CD14-positive monocyte (primary cell): ENCODE data around the gene CD200. TPM values are rescaled to one million over a fixed set of nuclear protein-coding genes. Genes with fewer than 3 reads are reported as not detected.
A peak's percentile ranks its signal among the peaks of the same experiment; 100 is the strongest.

ENCODE experiments used
- DNase-seq, 3 donors: peaks; one replicate each; pipeline ENCODE4 v3.0.0-alpha.2; 2011 to 2022
- H2AFZ ChIP-seq: 2 replicates; pipeline ENCODE4 v1.6.0; 2012; ENCODE audit warnings: mild to moderate bottlenecking, low read depth, low read length, inconsistent platforms; ENCODE audit not compliant: insufficient read depth, poor library complexity, severe bottlenecking
- H3K27ac ChIP-seq, 2 donors: 1 replicate in 1 of 2; 2 replicates in 1 of 2; pipeline ENCODE4 v1.5.1; 2012 to 2013; ENCODE audit warnings: low read length in 2 of 2, control low read depth in 1 of 2, inconsistent platforms in 1 of 2, low read depth in 1 of 2, mild to moderate bottlenecking in 1 of 2
- H3K27me3 ChIP-seq, 2 donors: one replicate each; pipeline versions ENCODE4 v1.6.0 to v1.6.1; 2011 to 2013; ENCODE audit warnings: low read length in 2 of 2; ENCODE audit not compliant: control insufficient read depth in 2 of 2, insufficient read depth in 2 of 2
- H3K36me3 ChIP-seq, 2 donors: replicated peaks in 1 of 2; 1 replicate in 1 of 2; 2 replicates in 1 of 2; pipeline versions ENCODE4 v1.5.1 to v1.6.1; 2012 to 2013; ENCODE audit warnings: low read length in 2 of 2, control low read depth in 1 of 2, inconsistent platforms in 1 of 2, mild to moderate bottlenecking in 1 of 2; ENCODE audit not compliant: insufficient read depth in 2 of 2, control insufficient read depth in 1 of 2
- H3K4me1 ChIP-seq, 2 donors: 1 replicate in 1 of 2; 2 replicates in 1 of 2; pipeline versions ENCODE4 v1.5.1 to v1.6.1; 2012 to 2013; ENCODE audit warnings: low read length in 2 of 2, control low read depth in 1 of 2, inconsistent platforms in 1 of 2, mild to moderate bottlenecking in 1 of 2, moderate library complexity in 1 of 2; ENCODE audit not compliant: insufficient read depth in 2 of 2, control insufficient read depth in 1 of 2
- H3K4me2 ChIP-seq: replicated peaks from 2 replicates; pipeline ENCODE3; 2012; ENCODE audit warnings: low read length, moderate library complexity, mild to moderate bottlenecking; ENCODE audit not compliant: poor library complexity, severe bottlenecking; ENCODE audit errors: extremely low read depth
- H3K4me3 ChIP-seq, 3 experiments: fragments of 200-600 bp in 1 of 3; sonication (generic) in 1 of 3; replicated peaks in 1 of 3; 1 replicate in 2 of 3; 2 replicates in 1 of 3; pipeline ENCODE4 v1.5.1; 2011 to 2013; ENCODE audit warnings: low read length in 3 of 3, mild to moderate bottlenecking in 3 of 3, control low read depth in 2 of 3, low read depth in 2 of 3, inconsistent platforms in 1 of 3, moderate library complexity in 1 of 3
- H3K79me2 ChIP-seq: 2 replicates; pipeline ENCODE4 v1.6.0; 2012; ENCODE audit warnings: mild to moderate bottlenecking, control low read depth, inconsistent platforms, low read length, moderate library complexity; ENCODE audit not compliant: insufficient read depth
- H3K9ac ChIP-seq: 2 replicates; pipeline ENCODE4 v1.6.0; 2017; ENCODE audit warnings: low read length, mild to moderate bottlenecking; ENCODE audit not compliant: insufficient read depth, poor library complexity, severe bottlenecking
- H3K9me3 ChIP-seq, 2 donors: replicated peaks in 1 of 2; 1 replicate in 1 of 2; 2 replicates in 1 of 2; pipeline versions ENCODE4 v1.5.1 to v1.6.1; 2012 to 2013; ENCODE audit warnings: low read length in 2 of 2, control low read depth in 1 of 2; ENCODE audit not compliant: control insufficient read depth in 1 of 2, insufficient read depth in 1 of 2
- H4K20me1 ChIP-seq: 2 replicates; pipeline ENCODE4 v1.6.0; 2012; ENCODE audit warnings: mild to moderate bottlenecking, low read length, control low read depth, moderate library complexity; ENCODE audit not compliant: insufficient read depth
- H3K27ac Mint-ChIP-seq, 7 donors: one replicate each; pipeline ENCODE4 v1.8.0; 2020; ENCODE audit warnings: mild to moderate bottlenecking in 7 of 7, mixed read lengths in 7 of 7, moderate library complexity in 6 of 7, inconsistent platforms in 2 of 7
- H3K27me3 Mint-ChIP-seq, 3 donors: one replicate each; pipeline ENCODE4 v1.8.0; 2021 to 2022; ENCODE audit warnings: low read depth in 3 of 3, mild to moderate bottlenecking in 3 of 3, mixed read lengths in 3 of 3, moderate library complexity in 3 of 3, inconsistent platforms in 1 of 3
- H3K36me3 Mint-ChIP-seq, 2 donors: one replicate each; pipeline ENCODE4 v1.8.0; 2020; ENCODE audit warnings: mixed read lengths in 2 of 2, inconsistent platforms in 1 of 2, mild to moderate bottlenecking in 1 of 2
- H3K4me1 Mint-ChIP-seq: one replicate; pipeline ENCODE4 v1.8.0; 2020; ENCODE audit warnings: mild to moderate bottlenecking, mixed read lengths
- H3K4me3 Mint-ChIP-seq, 2 donors: one replicate each; pipeline ENCODE4 v1.8.0; 2020; ENCODE audit warnings: mild to moderate bottlenecking in 2 of 2, mixed read lengths in 2 of 2, moderate library complexity in 1 of 2
- H3K9me3 Mint-ChIP-seq, 7 donors: one replicate each; pipeline ENCODE4 v1.8.0; 2020 to 2022; ENCODE audit warnings: mixed read lengths in 7 of 7, mild to moderate bottlenecking in 6 of 7, moderate library complexity in 6 of 7, inconsistent platforms in 2 of 7
- WGBS: methylation state at CpG from one replicate; pipeline ENCODE4 v1.1.5; 2013; ENCODE audit warnings: missing lambda C conversion rate; ENCODE audit not compliant: insufficient coverage; 5-methylcytosine and 5-hydroxymethylcytosine counted together
- intact Hi-C, 2 donors: fragments of 100-400 bp; cut with micrococcal nuclease; formaldehyde crosslinking; loops; one replicate each; pipeline versions ENCODE4 v1.15.0 to v1.15.1; 2023
- polyA plus RNA-seq, 3 donors: library from polyadenylated mRNA; depleted of rRNA in 1 of 3; unstranded in 2 of 3; stranded (reverse) in 1 of 3; fragments of 300-500 nt in 2 of 3; fragments of >200 nt in 1 of 3; fragmentation: Illumina TruSeq in 2 of 3; gene quantifications; 1 replicate in 2 of 3; 2 replicates in 1 of 3; pipeline ENCODE4 v1.2.3, GENCODE V29; 2012 to 2021
- TF ChIP-seq, protein P1 (sequence below): fragments of 200-600 bp; IDR thresholded peaks from one replicate; pipeline ENCODE4 v1.8.0; 2022; ENCODE audit warnings: antibody characterized with exemption, mild to moderate bottlenecking

The CD200 gene
- polyA plus RNA-seq, 3 donors, result 0.12 to 0.13 TPM; not detected in 1

DNA sequence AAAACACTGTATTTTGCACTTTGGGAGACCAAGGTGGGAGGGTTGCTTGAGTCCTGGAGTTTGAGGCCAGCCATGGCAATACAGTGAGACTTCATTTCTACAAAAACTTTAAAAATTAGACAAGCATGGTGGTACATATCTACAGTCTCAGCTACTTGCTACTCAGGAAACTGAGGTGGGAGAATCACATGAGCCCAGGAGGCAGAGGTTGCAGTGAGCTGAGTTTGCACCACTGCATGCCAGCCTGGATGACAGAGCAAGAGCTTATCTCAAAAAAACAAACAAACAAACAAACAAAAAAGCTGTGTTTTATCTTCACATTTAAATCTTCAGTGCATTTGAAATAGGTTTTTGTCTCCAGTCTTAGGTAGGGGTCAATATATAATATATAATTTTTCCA lies 34.2 kb upstream of the CD200 start:
- no peaks in the 10 kb centered on the region for H3K79me2 ChIP-seq
- Mint-ChIP-seq H3K4me1 (peaks cover 16% of the 10 kb centered on the region), H3K36me3 (no peaks in the 10 kb centered on the region), H3K9me3 (peaks cover 0 to 2% (median 0%) of the 10 kb centered on the region in 7 donors), H3K27me3 (peaks cover 0 to 3% (median 0%) of the 10 kb centered on the region in 3 donors), H3K27ac (no peak overlapping the region), H3K4me3 (no peak overlapping the region)
- no peak for DNase-seq
- H4K20me1 ChIP-seq, result no peaks in the 10 kb centered on the region
- intact Hi-C loops, result loop anchor here in 1 of 2 donors (10.0 kb wide), 1 partner anchor 226 kb away; no protein-coding TSS in a partner anchor
- no peak overlapping the region for H3K4me3 ChIP-seq
- H3K9me3 ChIP-seq, result no peaks in the 10 kb centered on the region
- H3K4me2 ChIP-seq, result no peak overlapping the region
- H3K4me1 ChIP-seq, result peaks cover 9 to 20% of the 10 kb centered on the region in 2 donors
- H3K36me3 ChIP-seq, result no peaks in the 10 kb centered on the region
- no peak overlapping the region for H2AFZ ChIP-seq
- H3K27ac ChIP-seq, result no peak overlapping the region
- H3K27me3 ChIP-seq, result no peaks in the 10 kb centered on the region
- TF ChIP-seq, protein P1, sequence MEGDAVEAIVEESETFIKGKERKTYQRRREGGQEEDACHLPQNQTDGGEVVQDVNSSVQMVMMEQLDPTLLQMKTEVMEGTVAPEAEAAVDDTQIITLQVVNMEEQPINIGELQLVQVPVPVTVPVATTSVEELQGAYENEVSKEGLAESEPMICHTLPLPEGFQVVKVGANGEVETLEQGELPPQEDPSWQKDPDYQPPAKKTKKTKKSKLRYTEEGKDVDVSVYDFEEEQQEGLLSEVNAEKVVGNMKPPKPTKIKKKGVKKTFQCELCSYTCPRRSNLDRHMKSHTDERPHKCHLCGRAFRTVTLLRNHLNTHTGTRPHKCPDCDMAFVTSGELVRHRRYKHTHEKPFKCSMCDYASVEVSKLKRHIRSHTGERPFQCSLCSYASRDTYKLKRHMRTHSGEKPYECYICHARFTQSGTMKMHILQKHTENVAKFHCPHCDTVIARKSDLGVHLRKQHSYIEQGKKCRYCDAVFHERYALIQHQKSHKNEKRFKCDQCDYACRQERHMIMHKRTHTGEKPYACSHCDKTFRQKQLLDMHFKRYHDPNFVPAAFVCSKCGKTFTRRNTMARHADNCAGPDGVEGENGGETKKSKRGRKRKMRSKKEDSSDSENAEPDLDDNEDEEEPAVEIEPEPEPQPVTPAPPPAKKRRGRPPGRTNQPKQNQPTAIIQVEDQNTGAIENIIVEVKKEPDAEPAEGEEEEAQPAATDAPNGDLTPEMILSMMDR, result no peak
- no peak overlapping the region for H3K9ac ChIP-seq

DNA sequence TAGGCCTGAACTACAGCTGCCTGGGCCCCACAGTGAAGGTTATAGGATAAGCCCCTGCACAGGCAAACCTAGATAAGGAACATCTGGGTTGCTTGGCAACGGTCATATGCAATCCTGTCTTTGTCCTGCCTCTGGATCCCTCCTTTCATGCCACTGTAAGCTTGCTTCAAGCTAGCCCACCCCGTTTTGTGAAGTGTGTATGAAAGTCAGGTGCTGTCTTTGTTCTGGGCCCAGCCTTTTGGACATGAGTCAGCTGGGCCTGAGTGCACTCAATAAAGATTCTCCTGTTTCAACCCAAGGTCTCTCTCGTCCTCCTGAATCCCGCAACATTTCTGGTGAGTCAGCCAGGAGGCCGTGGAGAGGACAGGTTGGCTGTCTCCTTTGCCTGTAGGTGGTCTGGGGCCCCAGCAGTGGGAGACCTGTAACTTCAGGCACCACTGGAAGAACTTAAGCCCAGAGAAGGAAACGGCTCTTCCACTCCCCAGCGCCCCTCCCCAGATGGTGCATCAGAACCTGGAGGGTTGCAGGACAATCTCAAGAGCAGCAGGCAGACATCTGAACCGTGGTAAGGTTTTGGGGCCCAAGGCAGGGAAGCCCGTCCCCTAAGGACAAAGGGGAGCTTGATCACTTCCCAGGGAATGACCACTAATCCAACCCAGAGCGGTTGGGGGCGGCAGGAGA lies 30.7 kb upstream of the CD200 start:
- intact Hi-C loops, result loop anchor here in 1 of 2 donors (10.0 kb wide), 1 partner anchor 177 kb away; no protein-coding TSS in a partner anchor
- Histone ChIP-seq H3K4me1 (peaks cover 12 to 20% of the 10 kb centered on the region in 2 donors), H4K20me1 (no peaks in the 10 kb centered on the region), H3K4me3 (no peak overlapping the region), H3K9me3 (no peaks in the 10 kb centered on the region), H2AFZ (peak overlapping the region; percentile 55), H3K27ac (no peak overlapping the region), H3K9ac (no peak overlapping the region), H3K27me3 (no peaks in the 10 kb centered on the region), H3K4me2 (no peak overlapping the region), H3K36me3 (no peaks in the 10 kb centered on the region), H3K79me2 (no peaks in the 10 kb centered on the region)
- TF ChIP-seq, protein P1, result no peak
- H3K27ac Mint-ChIP-seq, result no peak overlapping the region
- no peak overlapping the region for H3K4me3 Mint-ChIP-seq
- peaks cover 10% of the 10 kb centered on the region for H3K4me1 Mint-ChIP-seq
- H3K27me3 Mint-ChIP-seq, result no peaks in the 10 kb centered on the region
- H3K9me3 Mint-ChIP-seq, result peaks cover 0 to 2% (median 0%) of the 10 kb centered on the region in 7 donors
- DNase-seq, result no peak
- WGBS, result 90% methylated on average over 7 of the region's 11 CpGs
- no peaks in the 10 kb centered on the region for H3K36me3 Mint-ChIP-seq
